Muscle layer of colon (tissue), 2 donors: Measurements from ENCODE around the gene HIGD2A.
A peak's percentile ranks its signal among the peaks of the same experiment; 100 is the strongest.

ENCODE experiments used
- H3K27ac ChIP-seq: one replicate; pipeline ENCODE4 v1.7.0; 2013; ENCODE audit warnings: low read depth, mild to moderate bottlenecking, low read length, moderate library complexity
- H3K27me3 ChIP-seq, 2 donors: one replicate each; pipeline ENCODE4 v1.7.0; 2013; ENCODE audit warnings: low read length in 2 of 2, mild to moderate bottlenecking in 2 of 2; ENCODE audit not compliant: insufficient read depth in 2 of 2, control insufficient read depth in 1 of 2
- H3K36me3 ChIP-seq: one replicate; pipeline ENCODE4 v1.7.0; 2013; ENCODE audit warnings: mild to moderate bottlenecking, low read length; ENCODE audit not compliant: insufficient read depth
- H3K4me1 ChIP-seq: one replicate; pipeline ENCODE4 v1.7.0; 2013; ENCODE audit warnings: mild to moderate bottlenecking, low read length; ENCODE audit not compliant: insufficient read depth
- H3K4me3 ChIP-seq, 2 donors: one replicate each; pipeline ENCODE4 v1.7.0; 2013; ENCODE audit warnings: low read length in 2 of 2, low read depth in 1 of 2, mild to moderate bottlenecking in 1 of 2, moderate library complexity in 1 of 2
- H3K9ac ChIP-seq: one replicate; pipeline ENCODE4 v1.7.0; 2013; ENCODE audit warnings: low read length
- H3K9me3 ChIP-seq: one replicate; pipeline ENCODE4 v1.7.0; 2013; ENCODE audit warnings: mild to moderate bottlenecking, low read length
- donor health status: abdominal sarcoma.
- donor health status: Adenocarcinoma of cecum.

HIGD2A gene

GRCh38 chr5:176359658-176360057 is 28.9 kb upstream of the HIGD2A start:
- Histone ChIP-seq H3K27me3 (no peaks in the 10 kb centered on the region), H3K4me3 (no peak overlapping the region), H3K4me1 (peaks cover 10% of the 10 kb centered on the region), H3K9ac (no peak overlapping the region), H3K36me3 (peaks cover 29% of the 10 kb centered on the region), H3K27ac (no peak overlapping the region), H3K9me3 (no peaks in the 10 kb centered on the region)

GRCh38 chr5:176360894-176361436 is 27.6 kb upstream of the HIGD2A start:
- peaks cover 13% of the 10 kb centered on the region for H3K4me1 ChIP-seq
- H3K36me3 ChIP-seq = peaks cover 18% of the 10 kb centered on the region
- peak overlapping the region; percentile 77 for H3K27ac ChIP-seq
- peak overlapping the region; percentile 87 to 90 for H3K4me3 ChIP-seq
- H3K27me3 ChIP-seq = no peaks in the 10 kb centered on the region
- H3K9ac ChIP-seq = peak overlapping the region; percentile 18
- no peaks in the 10 kb centered on the region for H3K9me3 ChIP-seq

GRCh38 chr5:176361437-176362232 is 26.9 kb upstream of the HIGD2A start, which contains the start of gene KIAA1191:
TSS of gene KIAA1191 (minus strand) at chr5:176361764. CDS start at chr5:176359508, 2,256 bp downstream.
- peaks cover 19% of the 10 kb centered on the region for H3K4me1 ChIP-seq
- H3K27me3 ChIP-seq = no peaks in the 10 kb centered on the region
- H3K9me3 ChIP-seq = no peaks in the 10 kb centered on the region
- peak within 1 kb of the TSS; percentile 87 to 90 for H3K4me3 ChIP-seq
- peak within 1 kb of the TSS; percentile 77 for H3K27ac ChIP-seq
- peaks cover 11% of the 10 kb centered on the region for H3K36me3 ChIP-seq
- peak within 1 kb of the TSS; percentile 18 for H3K9ac ChIP-seq

GRCh38 chr5:176362233-176362490 is 26.4 kb upstream of the HIGD2A start:
- Histone ChIP-seq H3K36me3 (peaks cover 9% of the 10 kb centered on the region), H3K27ac (peak overlapping the region; percentile 77), H3K4me1 (peaks cover 20% of the 10 kb centered on the region), H3K9ac (no peak overlapping the region), H3K9me3 (no peaks in the 10 kb centered on the region), H3K4me3 (peak overlapping the region; percentile 87 to 90), H3K27me3 (no peaks in the 10 kb centered on the region)

- H3K4me1 ChIP-seq = peaks cover 19% of the 10 kb centered on the region
- no peaks in the 10 kb centered on the region for H3K9me3 ChIP-seq
- H3K36me3 ChIP-seq = peaks cover 22% of the 10 kb centered on the region
- H3K4me3 ChIP-seq = peak overlapping the region; percentile 77 to 80
- H3K27me3 ChIP-seq = no peaks in the 10 kb centered on the region
- H3K27ac ChIP-seq = peak overlapping the region; percentile 88
- H3K9ac ChIP-seq = peak overlapping the region; percentile 86
Measured at GRCh38 chr5:176364765-176365350, 23.7 kb upstream of the HIGD2A start.

GRCh38 chr5:176365351-176366231 is 23.0 kb upstream of the HIGD2A start, which contains the start of gene ARL10:
TSS of gene ARL10 (plus strand) at chr5:176365487. CDS start at chr5:176365564, 77 bp downstream.
- H3K36me3 ChIP-seq = peaks cover 29% of the 10 kb centered on the region
- no peaks in the 10 kb centered on the region for H3K9me3 ChIP-seq
- peak within 1 kb of the TSS; percentile 86 for H3K9ac ChIP-seq
- peak within 1 kb of the TSS; percentile 77 to 80 for H3K4me3 ChIP-seq
- no peaks in the 10 kb centered on the region for H3K27me3 ChIP-seq
- peak within 1 kb of the TSS; percentile 88 for H3K27ac ChIP-seq
- peaks cover 17% of the 10 kb centered on the region for H3K4me1 ChIP-seq

GRCh38 chr5:176366232-176366894 is 22.2 kb upstream of the HIGD2A start:
- H3K27ac ChIP-seq = peak overlapping the region; percentile 88
- H3K4me1 ChIP-seq = peaks cover 17% of the 10 kb centered on the region
- H3K9ac ChIP-seq = no peak overlapping the region
- H3K9me3 ChIP-seq = no peaks in the 10 kb centered on the region
- H3K4me3 ChIP-seq = peak overlapping the region; percentile 77 to 80
- H3K27me3 ChIP-seq = no peaks in the 10 kb centered on the region
- H3K36me3 ChIP-seq = peaks cover 31% of the 10 kb centered on the region

GRCh38 chr5:176368726-176369125 is 19.8 kb upstream of the HIGD2A start:
- H3K27ac ChIP-seq = no peak overlapping the region
- H3K9me3 ChIP-seq = no peaks in the 10 kb centered on the region
- no peaks in the 10 kb centered on the region for H3K27me3 ChIP-seq
- H3K4me3 ChIP-seq = no peak overlapping the region
- peaks cover 26% of the 10 kb centered on the region for H3K4me1 ChIP-seq
- H3K9ac ChIP-seq = no peak overlapping the region
- peaks cover 50% of the 10 kb centered on the region for H3K36me3 ChIP-seq

GRCh38 chr5:176369934-176370711 is 18.4 kb upstream of the HIGD2A start:
- Histone ChIP-seq H3K36me3 (peaks cover 50% of the 10 kb centered on the region), H3K9ac (no peak overlapping the region), H3K4me1 (peaks cover 22% of the 10 kb centered on the region), H3K27ac (no peak overlapping the region), H3K27me3 (no peaks in the 10 kb centered on the region), H3K4me3 (no peak overlapping the region), H3K9me3 (no peaks in the 10 kb centered on the region)
